AG10803 (cell line): ENCODE data around the gene PLIN5.

Source experiments
- DNase-seq: peaks from one replicate; pipeline ENCODE4 v3.0.0; 2010; ENCODE audit warnings: low read depth
- H3K4me3 ChIP-seq: 2 replicates; pipeline ENCODE4 v1.5.1; 2011; ENCODE audit warnings: mild to moderate bottlenecking, low read length, control low read depth
- CTCF ChIP-seq: conservative IDR thresholded peaks from 2 replicates; pipeline ENCODE4 v1.5.1; 2011; ENCODE audit warnings: mild to moderate bottlenecking, low read length, control low read depth, inconsistent platforms

The PLIN5 gene

DNA sequence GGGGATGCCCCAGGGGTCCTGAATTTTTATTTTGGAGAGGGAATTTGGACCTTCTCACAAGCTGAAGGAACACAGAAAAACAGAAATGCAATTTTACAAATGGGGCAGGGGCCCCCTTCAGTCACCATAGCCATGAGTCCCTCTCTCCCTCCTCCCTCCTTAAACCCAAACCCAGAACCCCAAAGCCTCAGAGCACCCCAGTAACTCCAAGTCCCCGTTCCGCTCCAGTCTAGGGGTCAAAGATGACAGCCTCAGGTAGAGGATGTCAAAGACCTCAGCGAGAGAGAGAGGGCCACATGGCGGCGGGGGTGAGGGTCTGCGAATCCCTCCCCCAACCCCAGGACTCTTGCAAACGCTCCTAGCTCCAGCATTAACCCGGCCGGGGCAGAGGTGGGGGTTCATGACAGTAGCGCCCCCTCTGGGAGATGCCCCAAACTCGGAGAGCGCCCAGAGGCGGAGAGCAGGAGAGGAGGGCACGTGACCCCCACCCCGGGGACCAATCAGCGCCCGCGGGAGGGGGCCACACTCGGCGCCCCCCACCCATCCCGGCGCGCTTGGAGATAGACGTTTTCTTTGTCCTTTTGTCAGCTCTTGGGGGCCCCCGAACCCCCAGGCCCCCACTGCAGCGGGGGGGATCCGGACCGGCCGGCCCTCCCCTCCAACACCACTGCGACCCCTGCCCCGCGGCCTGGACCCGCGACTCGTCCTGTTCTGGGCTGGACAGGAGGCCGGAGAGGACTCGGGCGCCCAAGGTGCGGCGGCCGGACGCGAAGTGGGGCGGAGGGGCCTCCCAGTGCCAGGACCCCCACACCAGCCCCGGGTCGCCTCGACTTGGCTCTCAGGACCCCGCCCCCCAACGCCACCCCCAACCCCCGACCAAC lies 45.2 kb upstream of the PLIN5 start:
- DNase-seq: no peak
- H3K4me3 ChIP-seq: no peak overlapping the region
- no peak; the same call in 1 of the 2 replicates for TF ChIP-seq CTCF

- no peak for DNase-seq
- H3K4me3 ChIP-seq: no peak overlapping the region
- no peak for TF ChIP-seq CTCF
These were observed 44.4 kb upstream of the PLIN5 start for GRCh38 chr19:4579389-4579788.

DNA sequence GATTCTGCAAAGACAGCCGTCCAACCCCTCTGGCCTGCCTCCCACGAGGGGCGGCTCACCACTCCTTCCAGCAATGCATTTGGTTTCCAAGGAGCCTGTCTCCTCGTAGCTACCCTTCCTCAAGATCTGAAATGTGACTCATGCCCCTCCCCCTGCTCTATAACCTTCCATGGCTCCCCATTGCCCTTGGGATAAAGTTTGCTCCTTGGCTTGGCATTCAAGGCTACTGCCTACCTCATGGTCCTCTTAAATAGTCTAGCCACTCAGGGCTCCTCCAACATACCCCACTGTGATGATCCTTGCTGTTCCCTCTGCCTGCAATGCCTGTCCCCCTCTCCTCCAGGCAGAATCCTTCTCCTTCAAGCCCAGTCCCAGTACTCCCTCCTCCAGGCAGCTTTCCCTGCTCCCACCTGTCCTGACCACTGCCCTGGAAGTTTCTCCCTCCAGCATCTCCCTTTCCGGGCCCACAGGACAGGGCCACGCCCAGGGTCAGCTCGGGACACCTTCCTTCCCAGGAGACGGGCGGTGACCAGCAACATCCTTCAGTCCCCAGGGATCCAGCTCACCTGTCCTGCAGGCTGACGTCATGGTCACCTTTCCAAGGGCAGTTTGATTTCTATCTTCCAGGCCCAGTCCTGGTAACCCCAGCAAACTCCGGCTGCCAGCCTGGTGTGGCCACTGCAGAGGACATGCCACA lies 43.7 kb upstream of the PLIN5 start:
- no peak for DNase-seq
- TF ChIP-seq CTCF: no peak
- H3K4me3 ChIP-seq: no peak overlapping the region

DNA sequence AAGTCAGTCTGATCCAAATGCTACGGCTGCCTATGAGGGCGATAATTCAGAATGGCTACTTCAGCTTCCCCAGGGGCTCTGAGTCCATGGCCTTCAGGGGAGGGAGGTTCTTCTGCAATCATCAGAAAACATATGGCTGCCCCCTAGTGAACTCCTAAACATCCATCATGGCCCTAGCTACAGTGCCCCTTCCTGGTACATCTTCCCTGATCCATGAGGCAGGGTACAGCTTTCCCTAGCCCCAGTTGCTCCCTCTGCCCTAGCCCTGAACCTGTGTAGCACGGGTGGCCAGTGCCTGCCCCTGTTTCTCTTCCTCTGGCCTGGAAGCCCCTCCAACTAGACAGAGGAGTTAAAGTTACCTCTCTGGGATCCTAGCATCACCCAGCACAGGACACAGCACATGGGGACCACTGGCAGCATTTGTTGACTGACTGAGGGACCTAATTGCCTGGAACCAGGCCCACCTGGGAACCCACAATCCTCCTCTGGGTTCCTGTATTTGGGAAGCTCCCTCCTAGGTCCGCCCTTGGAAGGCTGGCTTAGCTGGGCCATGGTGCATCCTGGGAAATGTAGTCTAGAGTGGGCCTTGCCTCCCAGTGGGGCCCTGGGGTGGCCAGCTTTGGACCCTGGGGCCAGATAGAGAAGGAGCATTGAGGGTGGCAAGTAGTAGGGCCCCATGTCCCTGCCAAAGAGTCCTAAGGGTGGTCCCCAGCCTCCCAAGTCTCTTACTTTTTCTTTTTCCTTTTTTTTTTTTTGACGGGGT lies 42.2 kb upstream of the PLIN5 start:
- no peak for TF ChIP-seq CTCF
- H3K4me3 ChIP-seq: no peak overlapping the region
- DNase-seq: peak; percentile 23

DNA sequence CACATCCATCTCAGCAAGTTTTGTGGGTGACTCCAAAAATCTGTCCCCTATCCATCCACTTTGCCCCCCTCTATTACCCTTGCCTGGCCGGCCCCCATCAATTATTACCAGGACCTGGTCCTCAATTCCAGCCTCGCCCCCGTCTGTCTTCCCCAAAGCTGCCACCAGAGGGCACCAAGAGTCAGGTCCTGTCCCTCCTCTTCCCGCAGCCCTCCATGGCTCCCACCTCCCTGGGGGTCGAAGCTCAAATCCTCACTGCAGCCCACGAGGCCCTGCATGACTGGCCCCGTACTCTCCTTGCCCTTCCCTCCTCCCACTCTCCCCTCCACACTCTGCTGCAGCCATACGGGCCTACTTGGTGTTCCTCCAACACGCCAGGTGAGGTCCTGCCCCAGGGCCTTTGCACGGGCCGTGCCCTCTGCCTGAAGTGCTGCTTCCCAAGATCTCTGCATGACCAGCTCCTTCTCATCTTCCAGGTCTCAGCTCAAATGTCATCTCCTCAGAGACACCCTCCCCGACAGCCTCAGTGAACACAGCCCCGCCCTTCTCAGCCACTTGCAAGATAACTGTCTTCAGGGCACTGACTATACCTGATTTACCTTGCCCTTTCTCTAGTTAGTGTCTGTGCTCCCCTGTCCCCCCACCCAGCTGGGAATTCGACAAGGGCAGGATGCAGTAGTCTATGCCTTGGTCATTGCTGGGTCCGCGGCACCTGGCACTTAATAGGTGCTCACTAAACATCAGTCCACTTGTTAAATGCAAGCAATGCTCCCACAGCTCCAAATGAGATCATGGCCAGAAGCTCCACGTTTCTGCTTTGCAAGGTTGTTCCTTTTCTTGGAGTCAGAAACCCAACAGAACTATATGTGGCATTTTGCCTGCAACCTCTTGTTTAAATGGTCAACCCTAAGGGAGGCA lies 41.3 kb upstream of the PLIN5 start:
- peak; percentile 42 for DNase-seq
- peak; percentile 69 for TF ChIP-seq CTCF
- no peak overlapping the region for H3K4me3 ChIP-seq

DNA sequence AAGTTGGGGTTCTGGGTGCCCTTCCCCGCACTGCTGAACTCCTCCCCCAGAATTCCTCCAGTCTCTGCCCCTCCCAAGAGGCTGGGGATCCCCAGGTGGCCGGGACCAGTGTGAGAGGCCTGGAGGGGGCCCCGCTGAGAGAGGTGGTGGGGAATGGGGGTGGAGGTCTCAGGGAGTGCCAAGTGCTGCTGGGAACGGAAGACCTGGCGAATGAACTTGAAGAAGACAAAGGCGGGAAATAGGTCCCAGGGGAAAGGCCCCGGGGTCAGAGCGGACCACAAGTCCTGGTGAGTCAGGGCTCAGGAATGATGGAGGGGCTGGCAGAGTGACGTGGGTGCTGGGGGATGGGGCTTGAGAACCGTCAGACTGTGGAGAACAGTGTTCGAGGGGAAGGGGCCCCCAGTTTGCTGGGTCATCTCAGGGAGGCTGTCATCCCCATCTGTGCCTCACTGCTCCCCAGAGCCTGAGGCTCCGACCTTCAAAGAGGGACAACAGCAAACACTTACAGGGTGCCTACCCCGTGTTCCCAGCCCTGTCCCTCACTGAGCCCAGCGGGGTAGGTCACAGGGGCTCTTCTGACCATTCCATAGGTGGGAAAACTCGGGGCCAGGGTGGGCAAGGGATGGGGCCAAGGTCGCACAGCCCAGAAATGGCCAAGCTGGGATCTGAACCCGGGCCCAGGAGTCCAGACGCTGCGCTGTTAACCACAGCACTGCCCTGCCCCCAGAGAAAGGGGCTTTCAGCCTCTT lies 40.4 kb upstream of the PLIN5 start:
- DNase-seq: peak; percentile 96
- no peak for TF ChIP-seq CTCF
- H3K4me3 ChIP-seq: no peak overlapping the region
